AG09309 (cell line): Measurements from ENCODE around the gene GRID2.
"Not testable (repeated sequence)": the region's sequence is repeated elsewhere in the genome, so short reads cannot be mapped to it uniquely, and the experiment has no call there.

ENCODE experiments used
- DNase-seq: peaks from one replicate; pipeline ENCODE4 v3.0.0-alpha.2; 2010; ENCODE audit warnings: low read depth
- H3K4me3 ChIP-seq: 2 replicates; pipeline ENCODE4 v1.5.1; 2011; ENCODE audit warnings: mild to moderate bottlenecking, low read depth, low read length, moderate library complexity; ENCODE audit not compliant: control insufficient read depth
- CTCF ChIP-seq: IDR thresholded peaks from 2 replicates; pipeline ENCODE4 v1.5.1; 2011; ENCODE audit warnings: mild to moderate bottlenecking, low read depth, low read length, inconsistent platforms; ENCODE audit not compliant: insufficient read depth, control insufficient read depth; ENCODE audit errors: missing control alignments

The GRID2 gene

GRCh38 chr4:92268642-92269041, 35.1 kb upstream of the GRID2 start:
- no peak for DNase-seq
- no peak for TF ChIP-seq CTCF
- no peak overlapping the region for H3K4me3 ChIP-seq

- DNase-seq = no peak
- H3K4me3 ChIP-seq = no peak overlapping the region
- TF ChIP-seq CTCF = no peak
Observed at GRCh38 chr4:92270908-92271307, 32.9 kb upstream of the GRID2 start.

GRCh38 chr4:92271551-92271950, 32.2 kb upstream of the GRID2 start:
- H3K4me3 ChIP-seq = not testable (repeated sequence)

GRCh38 chr4:92277057-92277881, 26.5 kb upstream of the GRID2 start:
- DNase-seq, H3K4me3 ChIP-seq: not testable (repeated sequence)

More at GRCh38 chr4:92271551-92271950, 32.2 kb upstream of the GRID2 start:
- DNase-seq = not testable (repeated sequence)

GRCh38 chr4:92279296-92279695, 24.5 kb upstream of the GRID2 start:
- no peak overlapping the region for H3K4me3 ChIP-seq
- DNase-seq = no peak
- TF ChIP-seq CTCF = no peak

- no peak for TF ChIP-seq CTCF
- DNase-seq = no peak
- H3K4me3 ChIP-seq = no peak overlapping the region
Observed at GRCh38 chr4:92299152-92299551, 4.6 kb upstream of the GRID2 start.

GRCh38 chr4:92304121-92304520, 355 bp downstream of the GRID2 start:
- no peak for TF ChIP-seq CTCF
- no peak for DNase-seq

GRCh38 chr4:92304606-92305005, 840 bp downstream of the GRID2 start:
- no peak for TF ChIP-seq CTCF
- H3K4me3 ChIP-seq = no peak overlapping the region
- no peak for DNase-seq

More at GRCh38 chr4:92304121-92304520, 355 bp downstream of the GRID2 start:
- H3K4me3 ChIP-seq = no peak overlapping the region
